CD8-positive, alpha-beta memory T cell (primary cell): Measurements from ENCODE around the gene GEMIN4. TPM values are rescaled to one million over a fixed set of nuclear protein-coding genes. Genes with fewer than 3 reads are reported as not detected.
"Not testable (repeated sequence)": the region's sequence is repeated elsewhere in the genome, so short reads cannot be mapped to it uniquely, and the experiment has no call there.

Experiments
- CTCF ChIA-PET: fragments of 350-600 bp; sonication (Branson Sonifier 250); formaldehyde crosslinking; loops from one replicate; lab custom pipeline; 2021; ENCODE audit warnings: antibody characterized with exemption; lab: Charles Lee
- POLR2A ChIA-PET: fragments of 350-600 bp; sonication (Branson Sonifier 250); formaldehyde crosslinking; loops from one replicate; lab custom pipeline; 2021; ENCODE audit warnings: antibody characterized with exemption; lab: Charles Lee
- DNase-seq, 5 donors: peaks; one replicate each; pipeline versions ENCODE4 v3.0.0 to v3.0.0-alpha.2; 2020 to 2022; ENCODE audit warnings: mixed read lengths in 1 of 5
- H3K27ac ChIP-seq: one replicate; pipeline ENCODE4 v1.7.0; 2013; ENCODE audit warnings: low read depth, mild to moderate bottlenecking, low read length, moderate library complexity
- H3K27me3 ChIP-seq: 2 replicates; pipeline ENCODE4 v1.7.0; 2013; ENCODE audit warnings: low read length, mild to moderate bottlenecking; ENCODE audit not compliant: insufficient read depth, poor library complexity, severe bottlenecking
- H3K36me3 ChIP-seq: 2 replicates; pipeline ENCODE4 v1.7.0; 2013; ENCODE audit warnings: mild to moderate bottlenecking, low read length, moderate library complexity; ENCODE audit not compliant: insufficient read depth
- H3K4me1 ChIP-seq: 2 replicates; pipeline ENCODE4 v1.7.0; 2013; ENCODE audit warnings: mild to moderate bottlenecking, low read length, moderate library complexity; ENCODE audit not compliant: insufficient read depth
- H3K4me3 ChIP-seq: 2 replicates; pipeline ENCODE4 v1.7.0; 2013; ENCODE audit warnings: mild to moderate bottlenecking, low read length
- H3K9me3 ChIP-seq: 2 replicates; pipeline ENCODE4 v1.7.0; 2013; ENCODE audit warnings: mild to moderate bottlenecking, low read length
- H3K27ac Mint-ChIP-seq, 8 donors: one replicate each; pipeline ENCODE4 v1.8.0; 2020 to 2021; ENCODE audit warnings: mixed read lengths in 8 of 8, mild to moderate bottlenecking in 6 of 8, inconsistent platforms in 3 of 8, moderate library complexity in 3 of 8
- H3K27me3 Mint-ChIP-seq, 2 donors: one replicate each; pipeline ENCODE4 v1.8.0; 2020 to 2021; ENCODE audit warnings: mixed read lengths in 2 of 2, mild to moderate bottlenecking in 1 of 2, moderate library complexity in 1 of 2
- H3K36me3 Mint-ChIP-seq, 3 donors: one replicate each; pipeline ENCODE4 v1.8.0; 2020 to 2021; ENCODE audit warnings: mixed read lengths in 3 of 3, inconsistent platforms in 1 of 3, mild to moderate bottlenecking in 1 of 3
- H3K4me1 Mint-ChIP-seq, 3 donors: one replicate each; pipeline ENCODE4 v1.8.0; 2020 to 2021; ENCODE audit warnings: mixed read lengths in 3 of 3, inconsistent platforms in 1 of 3, mild to moderate bottlenecking in 1 of 3
- H3K4me3 Mint-ChIP-seq, 7 donors: one replicate each; pipeline ENCODE4 v1.8.0; 2020 to 2021; ENCODE audit warnings: mixed read lengths in 7 of 7, mild to moderate bottlenecking in 6 of 7, moderate library complexity in 4 of 7, inconsistent platforms in 2 of 7
- H3K9me3 Mint-ChIP-seq, 5 donors: one replicate each; pipeline ENCODE4 v1.8.0; 2020 to 2022; ENCODE audit warnings: mixed read lengths in 5 of 5, mild to moderate bottlenecking in 3 of 5, moderate library complexity in 2 of 5, inconsistent platforms in 1 of 5
- polyA plus RNA-seq: library from polyadenylated mRNA; unstranded; fragments of 300-500 nt; fragmentation: Illumina TruSeq; gene quantifications from one replicate; pipeline ENCODE4 v1.2.3, GENCODE V29; 2021
- total RNA-seq, 2 experiments: library from RNA; stranded (reverse); gene quantifications; one replicate each; pipeline ENCODE4 v1.2.3, GENCODE V29; 2021

Gene GEMIN4
- total and polyA plus RNA-seq, 3 experiments from 2014 or later = 23.2 to 56.5 (median 55.5) TPM

DNA sequence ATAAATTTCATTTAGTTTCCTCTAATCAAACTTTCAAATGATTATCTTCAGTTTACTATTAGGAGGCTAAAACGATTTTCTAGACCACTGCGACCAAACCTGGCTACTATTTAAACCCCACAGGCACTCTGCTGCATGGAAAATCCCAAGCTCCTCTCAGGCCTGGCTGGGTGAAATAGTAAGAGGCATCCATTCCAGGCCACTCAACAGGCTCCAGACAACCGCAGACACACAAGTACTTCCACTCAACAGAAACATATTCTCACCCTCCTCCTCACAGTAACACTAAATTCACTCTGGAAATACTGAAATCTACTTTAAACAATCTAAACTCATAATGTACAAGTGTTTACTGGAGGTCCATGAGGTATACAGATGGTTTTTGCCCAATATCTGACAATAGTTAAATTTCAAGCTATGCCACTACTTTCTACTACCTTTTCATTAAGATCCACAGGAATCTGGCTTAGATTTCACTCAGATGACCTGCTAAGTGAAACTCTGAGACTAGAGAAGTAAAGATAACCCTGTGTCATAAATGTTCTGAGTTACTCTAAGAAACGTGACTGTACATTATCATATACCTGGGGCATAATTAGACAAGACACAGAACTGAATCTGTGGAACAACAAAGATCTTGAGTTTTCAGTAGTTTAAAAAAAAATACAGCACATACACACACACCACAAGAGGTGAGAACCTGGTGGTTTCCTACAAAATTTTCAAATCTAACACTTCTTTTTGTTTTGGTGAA lies 47.8 kb downstream of the GEMIN4 start:
- DNase-seq = no peak
- peaks cover 0 to 47% (median 3%) of the 10 kb centered on the region in 3 donors for H3K36me3 Mint-ChIP-seq
- no peak overlapping the region for H3K27ac ChIP-seq
- peaks cover 4% of the 10 kb centered on the region for H3K36me3 ChIP-seq
- no peaks in the 10 kb centered on the region for H3K27me3 ChIP-seq
- H3K9me3 ChIP-seq = no peaks in the 10 kb centered on the region
- no peaks in the 10 kb centered on the region for H3K27me3 Mint-ChIP-seq
- peak overlapping the region in 2 of 8 donors; percentile 33 to 52 for H3K27ac Mint-ChIP-seq
- H3K4me1 Mint-ChIP-seq = peaks cover 16 to 30% (median 26%) of the 10 kb centered on the region in 3 donors
- ChIA-PET POLR2A (no interaction called here), CTCF (interaction anchor here (0.7 to 8.9 kb wide), 3 partner anchors 9 to 293 kb away, joined by 4 to 102 read pairs (median 4); partner anchors contain the start of gene VPS53)
- no peak overlapping the region for H3K4me3 Mint-ChIP-seq
- no peak overlapping the region for H3K4me3 ChIP-seq
- H3K4me1 ChIP-seq = no peaks in the 10 kb centered on the region
- H3K9me3 Mint-ChIP-seq = no peaks in the 10 kb centered on the region

DNA sequence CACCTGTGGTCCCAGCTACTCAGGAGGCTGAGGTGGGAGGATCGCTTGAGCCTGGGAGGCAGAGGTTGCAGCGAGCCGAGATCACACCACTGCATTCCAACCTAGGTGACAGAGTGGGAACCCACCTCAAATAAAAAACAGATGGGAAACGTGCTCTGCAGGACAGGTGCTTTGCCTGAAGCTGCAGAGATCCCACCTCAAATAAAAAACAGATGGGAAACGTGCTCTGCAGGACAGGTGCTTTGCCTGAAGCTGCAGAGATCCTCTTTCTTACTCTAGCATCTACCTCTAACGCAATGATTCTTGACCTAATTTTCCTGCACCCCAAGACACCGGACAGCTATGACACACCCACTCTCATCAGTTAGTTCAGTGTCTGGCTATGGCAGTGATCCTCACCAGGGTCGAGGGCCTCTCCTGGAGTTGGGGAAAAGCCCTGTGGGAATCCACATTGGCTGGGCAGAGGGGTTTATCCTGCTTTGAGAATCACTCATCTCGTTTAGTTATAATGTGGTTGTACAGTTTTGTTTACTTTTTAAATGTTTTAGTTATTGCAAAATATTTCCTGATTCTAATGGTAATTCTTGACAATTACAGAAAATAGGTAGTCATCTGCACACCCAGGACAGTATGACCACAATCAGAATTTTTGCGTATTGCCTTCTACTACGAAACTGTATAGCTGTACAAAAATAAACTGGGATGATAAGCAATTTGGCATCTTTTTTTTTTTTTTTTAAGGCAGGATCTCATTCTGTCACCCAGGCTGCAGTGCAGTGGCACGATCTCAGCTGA lies 48.8 kb downstream of the GEMIN4 start:
- no peaks in the 10 kb centered on the region for H3K4me1 ChIP-seq
- H3K27ac Mint-ChIP-seq = peak overlapping the region in 2 of 8 donors; percentile 6 to 69
- H3K36me3 Mint-ChIP-seq = peaks cover 0 to 40% (median 0%) of the 10 kb centered on the region in 3 donors
- no peaks in the 10 kb centered on the region for H3K36me3 ChIP-seq
- no peak overlapping the region for H3K4me3 ChIP-seq
- no peaks in the 10 kb centered on the region for H3K27me3 Mint-ChIP-seq
- H3K9me3 Mint-ChIP-seq = no peaks in the 10 kb centered on the region
- ChIA-PET CTCF (interaction anchor here (0.6 to 8.9 kb wide), 2 partner anchors 17 to 292 kb away, joined by 3 to 102 read pairs; a partner anchor contains a TSS), POLR2A (no interaction called here)
- peaks cover 14 to 26% (median 17%) of the 10 kb centered on the region in 3 donors for H3K4me1 Mint-ChIP-seq
- no peaks in the 10 kb centered on the region for H3K9me3 ChIP-seq
- no peak for DNase-seq
- H3K27ac ChIP-seq = no peak overlapping the region
- H3K4me3 Mint-ChIP-seq = no peak overlapping the region
- no peaks in the 10 kb centered on the region for H3K27me3 ChIP-seq

DNA sequence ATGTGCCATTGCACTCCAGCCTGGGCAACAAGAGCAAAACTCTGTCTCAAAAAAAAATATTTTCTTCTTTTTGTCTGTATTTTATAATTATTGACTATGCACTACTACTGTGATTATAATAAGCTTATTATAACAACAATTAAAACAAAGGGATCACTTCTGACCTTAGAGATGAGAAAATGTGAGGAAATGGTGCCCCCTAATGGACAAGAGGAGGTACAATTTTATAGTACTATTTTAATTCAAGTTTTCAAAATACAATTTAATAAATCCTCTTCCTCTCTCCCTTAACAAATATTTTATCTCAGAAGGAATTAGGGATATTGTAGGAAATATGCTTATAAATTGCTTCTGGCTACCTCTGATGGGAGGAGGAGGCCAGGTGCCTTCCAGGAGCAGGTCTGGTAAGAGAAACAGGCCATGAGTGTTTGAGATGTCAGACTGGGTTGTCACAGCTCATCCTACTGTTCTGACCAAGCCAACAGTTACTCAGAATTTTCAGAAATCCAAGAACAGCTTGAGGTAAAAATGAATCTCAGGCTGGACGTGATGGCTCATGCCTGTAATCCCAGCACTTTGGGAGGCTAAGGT lies 51.5 kb downstream of the GEMIN4 start:
- no peak overlapping the region for H3K27ac ChIP-seq
- peak in 2 of 5 donors; percentile 43 for DNase-seq
- POLR2A ChIA-PET = interaction anchor here (1.0 to 1.3 kb wide), 2 partner anchors 284 to 290 kb away, joined by 3 to 5 read pairs; a partner anchor contains a TSS
- H3K4me3 Mint-ChIP-seq = no peak overlapping the region
- H3K9me3 Mint-ChIP-seq = no peaks in the 10 kb centered on the region
- CTCF ChIA-PET = interaction anchor here (0.8 to 8.9 kb wide), 17 partner anchors 9 to 556 kb away, joined by 3 to 102 read pairs (median 4); partner anchors contain the start of genes TIMM22 and VPS53
- no peaks in the 10 kb centered on the region for H3K27me3 Mint-ChIP-seq
- H3K4me1 ChIP-seq = no peaks in the 10 kb centered on the region
- peaks cover 0 to 47% (median 11%) of the 10 kb centered on the region in 3 donors for H3K36me3 Mint-ChIP-seq
- H3K27ac Mint-ChIP-seq = peak overlapping the region in 3 of 8 donors; percentile 27 to 62 (median 58)
- no peaks in the 10 kb centered on the region for H3K27me3 ChIP-seq
- no peaks in the 10 kb centered on the region for H3K9me3 ChIP-seq
- peaks cover 15% of the 10 kb centered on the region for H3K36me3 ChIP-seq
- H3K4me3 ChIP-seq = no peak overlapping the region
- H3K4me1 Mint-ChIP-seq = peaks cover 8 to 10% (median 8%) of the 10 kb centered on the region in 3 donors

DNA sequence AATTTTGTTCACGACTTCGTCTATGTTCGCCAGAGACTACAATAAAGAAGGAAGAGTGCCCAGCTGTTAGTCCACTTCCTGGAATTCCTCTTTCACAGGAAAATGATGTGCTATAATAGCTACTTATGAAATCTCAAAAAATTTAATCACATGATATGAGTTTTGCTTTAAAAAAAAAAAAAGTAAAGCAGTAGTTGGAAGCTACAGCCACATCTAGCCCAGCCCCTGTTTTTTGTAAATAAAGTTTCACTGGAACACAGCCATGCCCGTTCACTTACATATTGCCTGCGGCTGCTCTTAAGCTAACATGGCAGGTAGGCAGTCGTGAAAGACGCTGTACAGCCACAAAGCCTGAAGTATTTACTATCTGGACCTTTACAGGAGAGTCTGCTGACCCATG lies 52.7 kb downstream of the GEMIN4 start:
- Histone ChIP-seq H3K4me1 (no peaks in the 10 kb centered on the region), H3K36me3 (peaks cover 15% of the 10 kb centered on the region), H3K4me3 (no peak overlapping the region), H3K27me3 (no peaks in the 10 kb centered on the region), H3K9me3 (no peaks in the 10 kb centered on the region), H3K27ac (no peak overlapping the region)
- H3K4me3 Mint-ChIP-seq = no peak overlapping the region
- ChIA-PET CTCF (interaction anchor here (1.2 to 8.9 kb wide), 11 partner anchors 8 to 312 kb away, joined by 3 to 102 read pairs (median 5); partner anchors contain the start of genes TIMM22 and VPS53), POLR2A (no interaction called here)
- H3K27me3 Mint-ChIP-seq = no peaks in the 10 kb centered on the region
- no peak for DNase-seq
- H3K27ac Mint-ChIP-seq = no peak overlapping the region
- H3K4me1 Mint-ChIP-seq = peaks cover 1 to 7% (median 3%) of the 10 kb centered on the region in 3 donors
- no peaks in the 10 kb centered on the region for H3K9me3 Mint-ChIP-seq
- H3K36me3 Mint-ChIP-seq = peaks cover 0 to 53% (median 17%) of the 10 kb centered on the region in 3 donors

DNA sequence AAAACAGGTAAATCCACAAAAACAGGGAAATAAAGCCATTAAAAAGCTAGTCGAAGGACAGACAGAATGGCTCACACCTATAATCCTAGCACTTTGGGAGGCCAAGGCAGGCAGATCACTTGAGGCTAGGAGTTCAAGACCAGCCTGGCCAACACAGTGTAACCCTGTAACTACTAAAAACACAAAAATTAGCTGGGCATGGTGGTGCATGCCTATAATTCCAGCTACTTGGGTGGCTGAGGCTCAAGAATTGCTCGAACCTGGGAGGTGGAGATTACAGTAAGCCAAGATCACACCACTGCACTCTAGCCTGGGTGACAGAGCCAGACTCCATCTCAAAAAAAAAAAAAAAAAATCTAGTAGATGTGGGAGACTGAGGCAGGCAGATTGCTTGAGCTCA lies 54.0 kb downstream of the GEMIN4 start:
- H3K27ac Mint-ChIP-seq, H3K4me1 Mint-ChIP-seq, H3K4me3 Mint-ChIP-seq, H3K9me3 Mint-ChIP-seq, H3K4me3 ChIP-seq, H3K27ac ChIP-seq, POLR2A ChIA-PET, DNase-seq, H3K9me3 ChIP-seq, H3K4me1 ChIP-seq, H3K27me3 ChIP-seq, H3K27me3 Mint-ChIP-seq: not testable (repeated sequence)
- H3K36me3 ChIP-seq = peaks cover 15% of the 10 kb centered on the region
- CTCF ChIA-PET = interaction anchor here (1.2 to 8.9 kb wide), 3 partner anchors 160 to 287 kb away, joined by 4 to 102 read pairs (median 22); a partner anchor contains a TSS
- H3K36me3 Mint-ChIP-seq = peaks cover 0 to 60% (median 17%) of the 10 kb centered on the region in 3 donors

DNA sequence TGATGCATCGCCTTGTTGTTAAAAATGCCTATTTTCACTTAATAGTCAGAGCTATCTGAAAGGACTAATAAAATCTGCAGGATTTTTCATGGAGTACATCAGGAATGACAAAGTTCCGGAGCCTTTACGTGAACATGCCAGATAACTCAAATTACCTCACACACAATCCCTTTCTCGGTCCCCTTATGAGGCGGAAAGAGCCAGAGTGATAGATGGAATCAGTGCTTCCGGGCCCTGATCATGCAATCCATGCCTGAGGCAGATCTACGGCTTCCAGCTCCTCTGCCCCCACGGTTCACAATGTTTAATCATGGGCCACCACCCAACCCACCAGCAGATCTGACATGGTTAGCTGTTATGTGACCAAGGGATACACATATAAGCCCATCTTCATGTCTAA lies 54.4 kb downstream of the GEMIN4 start:
- Histone ChIP-seq H3K4me1 (no peaks in the 10 kb centered on the region), H3K36me3 (peaks cover 15% of the 10 kb centered on the region), H3K4me3 (no peak overlapping the region), H3K27me3 (no peaks in the 10 kb centered on the region), H3K27ac (no peak overlapping the region), H3K9me3 (no peaks in the 10 kb centered on the region)
- H3K4me3 Mint-ChIP-seq = no peak overlapping the region
- DNase-seq = no peak
- no peak overlapping the region for H3K27ac Mint-ChIP-seq
- no peaks in the 10 kb centered on the region for H3K9me3 Mint-ChIP-seq
- no peaks in the 10 kb centered on the region for H3K27me3 Mint-ChIP-seq
- CTCF ChIA-PET = interaction anchor here (8.9 kb wide), 1 partner anchor 286 kb away, joined by 102 read pairs; a partner anchor contains a TSS
- peaks cover 0 to 60% (median 17%) of the 10 kb centered on the region in 3 donors for H3K36me3 Mint-ChIP-seq
- POLR2A ChIA-PET = no interaction called here
- peaks cover 0 to 3% (median 3%) of the 10 kb centered on the region in 3 donors for H3K4me1 Mint-ChIP-seq

DNA sequence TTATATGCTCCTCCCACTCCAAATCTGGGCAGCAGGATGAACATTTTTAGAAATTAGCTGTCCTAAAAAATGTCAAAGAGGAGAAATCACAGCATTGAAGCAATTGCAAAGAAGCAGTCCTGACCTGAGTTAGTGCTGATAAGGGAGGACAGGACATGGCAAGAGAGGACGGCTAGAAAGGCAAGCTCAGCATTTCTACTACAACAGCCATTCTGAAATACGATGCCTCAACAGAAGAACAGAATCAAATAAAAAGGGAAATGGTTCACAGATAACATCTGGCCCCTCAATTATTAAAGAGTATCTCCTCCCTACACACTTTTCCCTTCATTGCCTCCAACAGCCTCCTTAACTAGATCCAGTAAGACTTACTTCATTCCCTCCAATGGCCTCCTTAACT lies 55.7 kb downstream of the GEMIN4 start:
- no peaks in the 10 kb centered on the region for H3K27me3 Mint-ChIP-seq
- H3K36me3 Mint-ChIP-seq = peaks cover 0 to 69% (median 22%) of the 10 kb centered on the region in 3 donors
- H3K4me1 ChIP-seq = no peaks in the 10 kb centered on the region
- ChIA-PET CTCF (interaction anchor here (0.8 to 1.4 kb wide), 2 partner anchors 165 to 284 kb away, joined by 3 to 4 read pairs; no protein-coding TSS in a partner anchor), POLR2A (no interaction called here)
- DNase-seq = no peak
- no peaks in the 10 kb centered on the region for H3K9me3 ChIP-seq
- peak overlapping the region in 1 of 7 donors; percentile 27 for H3K4me3 Mint-ChIP-seq
- H3K4me1 Mint-ChIP-seq = peaks cover 0 to 3% (median 3%) of the 10 kb centered on the region in 3 donors
- no peak overlapping the region for H3K27ac ChIP-seq
- peaks cover 22% of the 10 kb centered on the region for H3K36me3 ChIP-seq
- H3K4me3 ChIP-seq = no peak overlapping the region
- no peaks in the 10 kb centered on the region for H3K27me3 ChIP-seq
- no peaks in the 10 kb centered on the region for H3K9me3 Mint-ChIP-seq
- peak overlapping the region in 1 of 8 donors; percentile 41 for H3K27ac Mint-ChIP-seq
